AG09319 (cell line): ENCODE results near the gene GSTK1.

ENCODE experiments used
- DNase-seq: peaks from one replicate; pipeline ENCODE4 v3.0.0-alpha.2; 2010; ENCODE audit warnings: low read depth; ENCODE audit errors: extremely low read depth
- TF ChIP-seq, protein P1 (sequence below): IDR thresholded peaks from 2 replicates; pipeline ENCODE4 v1.5.1; 2011; ENCODE audit warnings: low read depth, mild to moderate bottlenecking, inconsistent platforms, low read length, moderate library complexity

Gene GSTK1

GRCh38 chr7:143248761-143249354 is 14.4 kb upstream of the GSTK1 start:
- DNase-seq = no peak
- TF ChIP-seq, protein P1, sequence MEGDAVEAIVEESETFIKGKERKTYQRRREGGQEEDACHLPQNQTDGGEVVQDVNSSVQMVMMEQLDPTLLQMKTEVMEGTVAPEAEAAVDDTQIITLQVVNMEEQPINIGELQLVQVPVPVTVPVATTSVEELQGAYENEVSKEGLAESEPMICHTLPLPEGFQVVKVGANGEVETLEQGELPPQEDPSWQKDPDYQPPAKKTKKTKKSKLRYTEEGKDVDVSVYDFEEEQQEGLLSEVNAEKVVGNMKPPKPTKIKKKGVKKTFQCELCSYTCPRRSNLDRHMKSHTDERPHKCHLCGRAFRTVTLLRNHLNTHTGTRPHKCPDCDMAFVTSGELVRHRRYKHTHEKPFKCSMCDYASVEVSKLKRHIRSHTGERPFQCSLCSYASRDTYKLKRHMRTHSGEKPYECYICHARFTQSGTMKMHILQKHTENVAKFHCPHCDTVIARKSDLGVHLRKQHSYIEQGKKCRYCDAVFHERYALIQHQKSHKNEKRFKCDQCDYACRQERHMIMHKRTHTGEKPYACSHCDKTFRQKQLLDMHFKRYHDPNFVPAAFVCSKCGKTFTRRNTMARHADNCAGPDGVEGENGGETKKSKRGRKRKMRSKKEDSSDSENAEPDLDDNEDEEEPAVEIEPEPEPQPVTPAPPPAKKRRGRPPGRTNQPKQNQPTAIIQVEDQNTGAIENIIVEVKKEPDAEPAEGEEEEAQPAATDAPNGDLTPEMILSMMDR = no peak

DNA sequence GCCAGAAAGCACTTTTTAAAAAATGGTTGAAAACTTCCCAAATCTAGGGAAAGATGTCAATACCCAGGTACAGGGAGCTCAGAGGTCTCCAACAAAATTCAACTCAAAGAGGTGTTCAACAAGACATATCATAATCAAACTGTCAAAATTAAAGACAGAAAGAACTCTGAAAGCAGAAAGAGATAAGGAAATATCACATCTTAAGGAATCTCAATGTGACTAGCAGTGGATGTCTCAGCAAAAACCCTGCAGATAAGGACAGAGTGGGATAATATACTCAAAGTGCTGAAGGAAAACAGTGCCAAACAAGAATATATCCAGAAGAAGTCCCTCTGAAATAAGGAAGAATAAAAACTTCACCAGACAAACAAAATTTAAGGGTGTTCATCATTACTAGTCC is 13.0 kb upstream of the GSTK1 start:
- TF ChIP-seq, protein P1 = no peak
- DNase-seq = no peak

GRCh38 chr7:143250822-143251221 is 12.4 kb upstream of the GSTK1 start:
- no peak for DNase-seq

DNA sequence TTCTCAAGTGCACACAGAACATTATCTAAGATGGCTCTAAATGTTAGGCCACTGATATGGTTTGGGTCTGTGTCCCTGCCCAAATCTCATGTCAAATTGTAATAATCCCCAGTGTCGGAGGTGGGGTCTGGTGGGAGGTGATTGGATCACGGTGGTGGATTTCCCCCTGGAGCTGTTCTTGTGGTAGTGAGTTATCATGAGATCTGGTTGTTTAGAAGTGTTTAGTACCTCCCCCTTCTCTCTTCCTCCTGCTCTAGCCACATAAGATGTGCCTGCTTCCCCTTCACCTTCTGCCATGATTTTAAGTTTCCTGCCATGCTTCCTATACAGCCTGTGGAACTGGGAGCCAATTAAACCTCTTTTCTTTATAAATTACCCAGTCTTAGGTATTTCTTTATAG is 11.2 kb upstream of the GSTK1 start:
- DNase-seq = no peak
- TF ChIP-seq, protein P1 = no peak

More at GRCh38 chr7:143250822-143251221, 12.4 kb upstream of the GSTK1 start:
- TF ChIP-seq, protein P1 = no peak

DNA sequence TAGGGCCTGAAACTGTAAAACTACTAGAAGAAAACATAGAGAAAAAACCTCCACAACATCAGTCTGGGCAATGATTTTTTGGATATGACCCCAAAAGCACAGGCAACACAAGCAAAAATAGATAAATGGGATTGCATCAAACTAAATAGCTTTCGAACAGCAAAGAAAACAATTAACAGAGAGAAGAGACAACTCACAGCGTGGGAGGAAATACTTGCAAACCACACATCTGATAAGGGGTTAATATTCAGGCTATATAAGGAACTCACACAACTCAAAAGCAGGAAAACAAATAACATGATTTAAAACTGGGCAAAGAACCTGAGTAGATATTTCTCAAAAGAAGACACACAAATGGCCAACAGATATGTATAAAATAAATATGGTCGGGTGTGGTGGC is 7.7 kb upstream of the GSTK1 start:
- DNase-seq = no peak
- TF ChIP-seq, protein P1 = no peak

DNA sequence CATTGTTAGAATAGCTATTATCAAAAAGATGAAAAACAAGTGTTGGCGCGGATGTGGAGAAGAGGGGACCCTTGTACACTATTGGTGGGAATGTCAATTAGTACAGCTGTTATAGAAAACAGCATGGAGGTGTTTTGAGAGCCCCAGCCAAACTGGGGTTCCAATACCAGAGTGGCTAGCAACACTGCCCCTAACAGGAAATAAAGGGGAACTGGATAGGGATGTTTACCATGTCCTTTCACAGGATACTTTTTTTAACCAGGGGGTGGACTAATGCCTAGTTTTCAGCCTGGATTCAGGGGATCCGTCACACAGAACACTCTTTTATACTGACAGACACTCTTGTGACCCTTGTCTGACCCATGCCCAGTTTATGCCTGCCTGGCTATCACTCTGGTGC is 6.9 kb upstream of the GSTK1 start:
- TF ChIP-seq, protein P1 = no peak
- no peak for DNase-seq

DNA sequence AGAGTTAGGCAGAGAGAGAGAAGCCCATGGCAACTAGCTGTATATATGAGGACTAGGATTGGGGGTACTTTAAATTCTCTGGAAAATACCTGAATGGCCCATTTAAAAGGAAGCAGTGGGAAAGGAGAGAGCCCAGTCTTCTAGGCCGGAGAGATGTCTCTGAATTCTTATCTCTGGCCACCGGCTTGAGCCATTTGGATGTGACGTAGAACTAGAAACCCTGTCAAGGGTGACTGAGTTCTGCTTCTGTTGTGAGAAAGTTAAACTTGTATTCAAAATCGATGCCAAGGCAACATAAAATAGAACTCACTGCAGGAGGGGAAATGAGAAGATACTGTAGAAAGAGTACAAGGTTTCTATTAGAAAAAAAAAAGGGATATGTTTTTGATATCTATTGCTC is 6.3 kb upstream of the GSTK1 start:
- TF ChIP-seq, protein P1 = no peak
- no peak for DNase-seq
